HG03025 (cell line): ENCODE results near the gene PSD.
"Not testable (repeated sequence)": the region's sequence is repeated elsewhere in the genome, so short reads cannot be mapped to it uniquely, and the experiment has no call there.

ENCODE experiments used
- ATAC-seq: cut with Tn5 transposase; IDR thresholded peaks from one replicate; pipeline ENCODE4 v1.9.1; 2021; ENCODE audit warnings: mild to moderate bottlenecking, moderate library complexity; ENCODE audit not compliant: unreplicated experiment, low FRiP score

PSD gene

DNA sequence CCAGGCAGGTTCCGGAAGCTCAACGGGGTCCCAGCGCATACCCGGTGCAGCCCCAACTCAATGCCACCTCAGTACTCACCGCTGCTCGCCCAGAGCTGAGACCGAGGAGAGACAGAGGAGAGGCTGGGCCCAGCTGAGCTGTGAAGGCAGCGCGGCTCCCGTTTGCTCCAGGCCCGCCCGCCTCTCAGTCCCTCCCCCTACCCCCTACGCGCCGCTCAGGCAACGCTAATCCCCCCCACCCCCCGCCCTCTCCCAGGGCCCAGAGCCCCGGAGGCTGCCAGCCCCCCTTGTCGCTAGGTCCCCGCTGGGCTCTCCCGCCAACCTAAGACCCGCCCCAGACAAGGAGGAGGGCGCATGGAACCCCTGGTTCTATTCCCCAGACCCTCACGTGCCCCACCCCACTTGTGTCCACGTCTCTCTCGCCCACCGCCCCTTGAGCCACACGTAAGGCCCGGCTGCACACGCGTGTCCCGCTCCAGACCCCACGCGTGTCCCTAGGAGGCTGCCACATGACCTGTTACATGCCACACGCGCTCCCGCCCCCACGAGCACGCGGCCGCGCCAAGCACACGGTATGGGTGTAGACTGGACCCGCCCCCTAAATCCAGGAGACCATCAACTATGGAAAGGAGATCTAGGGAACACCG, at the start of gene PSD:
Gene PSD, minus strand, starts transcription at position 164 of the 647 bp plus-strand sequence. CDS start 1,747 bp downstream, outside the sequence.
- ATAC-seq = no peak

DNA sequence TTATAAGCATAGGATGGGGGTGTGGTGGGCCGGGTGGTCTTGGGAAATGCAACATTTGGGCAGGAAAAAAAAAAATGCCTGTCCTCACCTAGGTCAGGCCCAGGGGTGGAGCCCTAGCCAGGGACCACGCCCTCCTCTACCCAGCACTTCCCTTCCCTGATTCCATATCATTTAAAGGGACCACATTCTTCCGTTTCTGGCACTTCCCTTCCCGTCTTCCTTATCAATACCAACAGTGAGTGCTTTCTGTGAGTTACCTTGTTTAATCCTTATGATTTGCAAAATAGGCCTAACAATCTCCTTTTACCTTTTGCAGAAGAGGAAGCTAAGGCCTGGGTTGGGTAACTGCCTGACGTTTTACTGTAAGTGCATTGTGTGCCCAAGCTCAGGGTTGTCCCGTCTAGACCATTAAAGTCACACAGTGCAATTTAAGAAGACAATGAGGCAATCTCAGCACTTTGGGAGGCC, 49.4 kb upstream of the PSD start:
- no peak for ATAC-seq

GRCh38 chr10:102467318-102467717, 48.7 kb upstream of the PSD start:
- no peak for ATAC-seq

DNA sequence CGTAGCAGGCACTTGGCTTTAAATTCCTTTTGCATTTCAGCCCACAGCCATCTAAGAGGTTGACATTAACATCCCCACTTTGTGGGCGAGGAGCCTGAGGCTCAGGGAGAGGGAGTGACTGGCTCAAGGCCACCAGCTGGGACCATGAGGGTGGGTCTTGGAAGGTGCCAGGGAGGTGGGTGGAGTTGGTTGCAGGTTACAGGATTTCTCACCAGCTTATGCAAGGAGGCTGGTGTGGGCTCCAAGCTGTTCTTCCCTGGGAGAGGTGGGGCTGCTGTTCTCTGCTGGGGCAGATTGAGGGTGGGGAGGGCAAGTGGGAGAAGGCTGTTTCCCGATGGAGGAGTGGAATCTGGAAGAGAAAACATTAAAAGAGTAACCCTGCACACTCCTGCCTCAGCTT, 46.9 kb upstream of the PSD start:
- no peak for ATAC-seq

- no peak for ATAC-seq
Measured at GRCh38 chr10:102463983-102464382, 45.4 kb upstream of the PSD start.

DNA sequence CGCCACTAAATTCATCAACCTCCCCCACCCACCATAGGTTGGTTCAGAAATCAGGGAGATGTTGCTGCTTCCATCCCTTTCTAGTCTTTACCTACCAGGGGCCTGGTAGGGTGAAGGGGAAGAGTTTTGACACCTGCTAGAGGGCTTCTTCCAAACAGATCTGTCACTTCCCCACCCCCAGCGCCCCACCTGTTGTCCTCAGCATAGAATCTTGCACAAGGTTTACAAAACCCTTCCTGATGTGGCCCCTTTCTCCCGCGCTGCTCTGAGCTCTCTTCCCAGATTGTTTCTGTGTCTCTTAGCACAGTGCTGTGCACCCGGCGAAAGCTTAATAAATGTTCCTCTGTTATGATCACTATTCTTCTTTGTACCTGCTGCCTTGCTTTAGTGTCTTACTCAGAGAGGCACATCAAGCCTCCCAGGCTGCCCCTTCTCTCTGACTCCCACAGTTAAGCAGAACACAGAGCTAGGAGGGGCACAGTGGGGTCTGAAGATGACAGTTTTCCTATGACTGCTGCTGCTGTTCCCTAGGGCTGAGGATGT, 44.0 kb upstream of the PSD start:
- no peak for ATAC-seq

DNA sequence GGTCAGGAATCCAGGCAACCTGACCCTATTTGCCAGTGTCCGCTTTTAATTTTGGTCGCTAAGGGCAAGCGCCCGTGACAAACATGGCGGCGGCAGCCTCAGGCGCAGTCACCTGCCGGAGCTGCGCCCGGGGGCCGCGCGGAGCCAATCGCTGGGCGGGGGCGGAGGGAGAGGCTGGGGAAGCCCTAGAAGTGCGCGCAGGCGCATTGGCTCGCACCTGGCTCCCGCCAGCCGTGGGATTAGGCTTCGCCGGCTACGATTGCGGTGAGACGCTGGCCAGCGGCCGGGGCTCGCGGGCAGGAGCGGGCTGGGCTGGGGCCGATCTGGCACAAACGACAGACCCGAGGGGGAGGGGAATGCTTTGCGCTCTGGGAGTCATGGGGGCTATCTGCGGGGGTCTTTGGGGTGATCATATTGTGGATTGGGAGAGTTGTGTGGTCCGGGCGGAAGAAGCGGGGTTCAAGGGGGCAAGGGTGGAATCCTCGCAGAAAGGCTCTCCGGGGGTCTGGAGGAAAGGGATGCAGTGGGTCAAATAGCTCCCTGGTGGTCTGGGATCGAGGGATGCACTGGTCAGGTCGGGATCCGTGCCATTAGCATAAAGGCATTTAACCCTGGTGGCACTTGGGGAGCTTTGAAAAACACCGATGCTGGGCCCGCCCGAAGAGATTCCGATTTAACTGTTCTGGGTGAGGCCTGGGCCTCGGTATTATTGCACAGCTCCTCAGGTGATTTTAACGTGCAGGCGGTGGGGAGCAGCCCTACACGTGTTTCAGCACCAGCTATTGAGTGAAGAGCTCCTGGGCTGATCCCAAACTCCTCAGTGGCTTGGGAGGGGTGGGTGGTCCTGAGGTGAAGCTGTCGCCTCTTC, 42.8 kb upstream of the PSD start:
- peak; percentile 77 for ATAC-seq

- ATAC-seq = no peak
Measured at GRCh38 chr10:102460836-102461186, 42.2 kb upstream of the PSD start.

DNA sequence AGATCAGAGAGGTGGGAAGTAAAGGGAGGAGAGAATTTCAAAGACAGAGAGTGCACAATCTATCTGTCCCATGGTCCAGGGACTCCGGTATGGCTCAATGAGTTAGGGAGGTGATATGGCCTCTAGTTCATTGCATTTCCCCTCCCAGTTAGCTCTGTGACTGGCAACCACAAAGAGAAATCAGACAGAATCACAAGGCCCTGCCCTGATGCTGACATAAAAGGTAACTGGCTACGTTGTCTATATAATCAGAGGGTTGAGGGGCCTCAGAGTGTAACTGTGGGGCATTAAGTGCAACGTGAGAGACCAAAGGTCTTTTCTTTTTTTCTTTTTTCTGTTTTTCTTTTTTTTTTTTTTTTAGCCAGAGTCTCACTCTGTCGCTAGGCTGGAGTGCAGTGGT, 40.1 kb upstream of the PSD start:
- ATAC-seq = no peak

DNA sequence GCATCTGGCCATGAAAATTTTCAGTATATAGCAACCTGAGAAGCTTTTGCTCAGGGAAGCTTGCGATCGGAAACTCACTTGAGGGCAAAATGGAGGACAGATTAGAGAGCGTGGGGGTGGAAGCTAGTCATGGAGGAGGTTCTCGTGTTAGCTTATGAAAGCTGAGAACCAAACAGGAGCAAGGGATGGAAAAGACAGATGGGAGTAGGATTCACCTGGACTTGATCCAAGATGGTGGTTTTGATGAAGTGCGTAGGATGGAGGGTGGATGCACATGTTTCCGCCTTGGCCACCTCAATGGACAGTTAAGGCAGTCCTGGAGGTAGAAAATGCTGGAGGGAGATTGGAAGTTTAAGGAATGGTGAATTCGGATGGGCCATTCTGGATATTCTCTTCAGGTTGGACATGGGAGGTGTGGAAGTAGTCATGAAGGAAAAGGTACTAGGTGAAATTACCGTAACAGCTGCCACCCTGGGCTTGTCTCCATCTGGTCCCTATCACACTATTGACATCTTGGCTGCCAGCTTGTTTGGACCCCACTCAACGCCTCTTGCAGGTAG, 39.1 kb upstream of the PSD start:
- ATAC-seq = no peak

- no peak for ATAC-seq
Measured at GRCh38 chr10:102455893-102456471, 37.4 kb upstream of the PSD start.

GRCh38 chr10:102454662-102455487, 36.3 kb upstream of the PSD start:
- not testable (repeated sequence) for ATAC-seq

DNA sequence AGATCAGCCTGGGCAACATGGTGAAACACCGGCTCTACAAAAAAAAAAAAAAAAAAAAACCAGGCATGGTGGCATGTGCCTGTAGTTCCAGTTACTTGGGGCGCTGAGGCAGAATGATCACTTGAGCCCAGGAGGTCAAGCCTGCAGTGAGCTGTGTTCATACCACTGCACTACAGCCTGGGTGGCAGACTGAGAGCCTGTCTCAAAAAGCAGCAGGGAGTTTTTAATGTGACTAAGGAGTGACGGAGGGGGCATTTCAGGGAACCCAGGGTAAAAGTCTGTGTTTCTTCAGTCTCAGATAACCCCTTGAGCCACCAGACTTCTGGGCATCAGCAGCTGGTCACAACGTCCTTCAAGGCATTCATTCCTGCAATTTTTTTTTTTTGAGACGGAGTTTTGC, 34.9 kb upstream of the PSD start:
- ATAC-seq = no peak

DNA sequence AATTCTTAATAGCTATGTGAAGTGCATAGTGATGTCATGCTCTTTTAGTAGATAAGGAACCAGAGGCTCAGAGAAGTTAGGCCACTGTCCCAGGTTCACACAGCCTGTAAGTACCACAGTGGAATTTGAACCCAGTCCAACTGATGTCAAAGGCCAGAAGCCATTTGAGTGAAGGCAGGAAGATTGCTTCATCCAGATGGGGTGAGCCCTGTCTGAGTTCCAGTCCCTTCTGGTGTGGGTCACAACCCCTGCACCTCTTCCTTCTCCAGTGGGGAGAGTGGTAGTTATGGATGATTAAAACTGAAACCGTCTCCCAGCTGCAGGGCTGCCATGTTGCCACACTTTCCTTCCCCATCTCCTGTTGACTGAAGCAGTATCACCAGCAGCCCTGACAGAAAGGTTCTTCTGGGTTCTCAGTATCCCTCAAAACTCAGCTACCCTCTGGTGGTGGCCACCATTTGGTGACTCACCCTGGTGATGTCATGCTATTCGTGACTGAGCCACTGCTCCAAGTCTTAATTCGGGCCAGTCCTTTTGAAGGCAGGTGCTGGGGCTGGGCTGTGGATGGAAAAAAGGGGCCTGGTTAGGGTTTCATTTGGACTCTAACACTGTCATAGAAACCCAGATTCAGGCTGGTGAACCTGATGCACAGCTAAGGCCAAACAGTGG, 34.2 kb upstream of the PSD start:
- no peak for ATAC-seq

- ATAC-seq = peak; percentile 7
Measured at GRCh38 chr10:102451105-102451969, 32.8 kb upstream of the PSD start, which contains the start of gene C10orf95. TSS of gene C10orf95 (minus strand) at chr10:102451543. CDS start at chr10:102451093, 450 bp downstream.

- peak; percentile 62 for ATAC-seq
Measured at GRCh38 chr10:102450374-102451104, 32.0 kb upstream of the PSD start.

DNA sequence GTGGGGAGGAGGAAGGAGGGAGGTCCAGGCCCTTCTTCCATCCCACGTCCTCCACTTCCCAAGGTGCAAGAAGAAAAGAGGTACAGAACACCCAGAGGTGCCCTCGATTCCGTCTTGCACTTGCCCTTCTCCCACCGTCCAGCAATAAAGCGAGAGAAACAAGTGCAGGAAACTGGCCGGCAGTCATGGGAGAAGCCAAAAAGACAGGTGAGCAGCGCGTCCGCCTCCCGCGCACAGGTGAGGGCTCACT, 31.5 kb upstream of the PSD start:
- no peak for ATAC-seq
